Stromal cell of bone marrow (primary cell): ENCODE data around the gene ANGEL2.
"Not testable (repeated sequence)": the region's sequence is repeated elsewhere in the genome, so short reads cannot be mapped to it uniquely, and the experiment has no call there.

Experiments used
- DNase-seq: peaks from one replicate; pipeline ENCODE4 v3.0.0-alpha.2; 2012; ENCODE audit warnings: low read depth

Gene ANGEL2

DNA sequence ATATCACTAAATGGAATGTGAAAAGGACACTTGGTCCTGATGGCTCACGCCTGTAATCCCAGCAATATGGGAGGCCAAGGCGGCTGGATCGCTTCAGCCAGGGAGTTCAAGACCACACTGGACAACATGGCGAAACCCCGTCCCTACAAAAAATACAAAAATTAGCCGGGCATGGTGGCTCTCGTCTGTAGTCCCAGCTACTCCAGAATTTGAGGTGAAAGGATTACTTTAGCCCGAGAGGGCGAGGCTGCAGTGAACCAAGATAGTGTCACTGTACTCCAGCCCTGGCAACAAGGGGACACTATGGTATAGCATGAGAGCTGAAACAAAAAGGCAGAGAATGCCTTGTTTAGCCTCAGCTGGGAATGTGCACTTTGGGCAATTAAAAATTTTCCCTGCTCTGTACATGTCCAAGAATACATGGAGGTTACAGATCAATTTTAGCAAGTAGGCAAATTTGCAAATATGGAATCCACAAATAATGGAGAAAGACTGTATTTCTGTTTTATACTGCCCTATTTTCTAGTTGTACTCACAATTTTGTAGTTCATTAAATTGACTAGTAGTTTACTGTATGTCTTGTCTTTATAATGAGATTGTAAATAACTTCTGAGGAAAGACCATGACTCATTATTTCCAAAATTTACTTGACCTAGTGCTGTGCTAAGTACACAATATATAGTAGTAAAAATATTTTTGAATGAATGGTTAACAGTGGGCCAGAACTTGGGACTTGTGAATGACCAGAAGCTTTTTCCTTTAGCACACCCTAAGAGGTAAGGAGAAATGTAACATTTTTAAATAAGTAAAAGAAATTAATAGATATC, 2.0 kb upstream of the ANGEL2 start:
- DNase-seq, result no peak

- DNase-seq, result peak; percentile 3
Observed at GRCh38 chr1:213014642-213015041, 1.0 kb downstream of the ANGEL2 start.

DNA sequence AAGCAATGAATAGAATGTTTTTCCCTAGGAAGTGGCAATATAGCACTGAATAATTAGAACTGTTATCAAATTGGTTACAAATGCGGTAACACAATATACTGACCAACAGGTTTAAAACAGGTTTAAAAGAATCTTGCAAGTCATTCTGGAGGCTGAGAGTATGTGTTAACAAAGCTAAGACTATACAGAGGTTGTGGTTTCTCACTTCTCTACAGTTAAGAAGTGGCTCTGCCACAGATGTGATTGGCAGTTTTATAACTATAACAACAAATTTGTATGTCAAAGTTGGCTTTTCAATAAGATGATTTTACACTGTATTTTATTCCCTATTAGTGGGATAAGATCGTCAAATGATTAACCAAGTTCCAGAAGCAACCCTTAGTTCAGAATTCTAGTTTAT, 7.1 kb downstream of the ANGEL2 start:
- no peak for DNase-seq

- no peak for DNase-seq
Observed at GRCh38 chr1:213003256-213003655, 12.4 kb downstream of the ANGEL2 start.

DNA sequence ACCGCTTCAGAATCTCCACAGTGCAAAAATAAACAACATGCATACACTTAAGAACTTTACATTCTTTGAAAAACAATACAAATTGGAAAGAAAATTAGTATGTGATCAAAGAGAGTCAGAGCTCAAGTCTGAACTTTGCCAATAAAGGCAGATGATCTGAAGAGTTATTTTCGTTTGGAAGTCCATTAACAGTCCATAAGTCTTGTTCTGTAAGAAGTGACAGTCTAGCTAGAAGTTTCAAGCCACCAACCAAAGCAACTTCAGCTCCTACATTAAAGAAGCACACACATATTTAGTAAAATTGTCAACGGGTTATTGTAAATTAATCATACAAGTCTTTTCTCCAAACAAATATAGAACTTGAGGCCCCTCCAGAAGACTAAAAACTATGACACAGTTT, 20.7 kb downstream of the ANGEL2 start:
- no peak for DNase-seq

- not testable (repeated sequence) for DNase-seq
Observed at GRCh38 chr1:212993960-212994359, 21.7 kb downstream of the ANGEL2 start.

DNA sequence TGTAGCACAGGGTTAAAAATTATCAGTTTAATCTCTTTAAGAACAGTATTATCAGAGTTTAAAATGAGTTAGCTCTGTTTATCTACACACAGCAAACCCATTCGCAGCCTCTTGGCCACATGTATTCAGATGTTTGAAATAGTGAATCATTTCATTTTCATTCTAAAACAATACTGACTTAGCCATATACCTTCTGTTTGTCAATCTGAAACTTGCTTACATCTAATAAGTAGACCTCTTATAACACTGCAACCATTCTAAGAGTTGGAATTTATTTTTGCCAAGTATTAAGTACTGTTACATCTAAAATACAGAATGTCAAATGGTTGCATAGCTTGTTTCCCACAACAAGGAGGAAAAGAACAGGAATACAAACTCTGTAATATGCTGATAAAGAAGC, 25.4 kb downstream of the ANGEL2 start:
- DNase-seq, result no peak

DNA sequence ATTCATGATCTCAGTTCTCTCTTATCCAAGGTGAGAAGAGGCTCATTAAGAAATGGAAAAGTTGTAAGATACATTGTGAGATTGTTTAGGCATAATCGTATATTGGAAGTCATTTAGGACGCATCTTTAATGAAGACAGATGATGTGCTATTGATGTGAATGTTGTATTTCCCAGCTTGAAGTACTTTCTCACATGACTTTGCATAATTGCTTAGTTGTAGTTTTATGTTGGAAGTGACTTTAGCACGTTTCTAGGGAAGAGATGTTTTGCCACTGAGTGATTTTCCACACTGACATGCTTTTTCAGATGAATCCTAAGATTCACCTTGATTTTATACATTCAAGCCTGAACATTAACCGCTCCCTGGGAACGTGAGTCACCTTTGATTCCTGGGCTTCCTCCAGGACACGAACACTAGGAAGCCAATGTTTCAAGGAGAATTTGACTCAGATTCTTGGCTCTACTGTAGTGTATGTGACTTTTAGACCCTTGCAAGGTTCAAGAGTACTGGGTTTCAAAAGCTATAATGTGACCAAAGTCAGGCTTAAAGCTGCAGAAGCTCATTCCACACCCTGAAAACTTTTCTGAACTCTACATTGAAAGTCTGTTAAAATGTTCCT, 27.9 kb downstream of the ANGEL2 start:
- peak; percentile 55 for DNase-seq

DNA sequence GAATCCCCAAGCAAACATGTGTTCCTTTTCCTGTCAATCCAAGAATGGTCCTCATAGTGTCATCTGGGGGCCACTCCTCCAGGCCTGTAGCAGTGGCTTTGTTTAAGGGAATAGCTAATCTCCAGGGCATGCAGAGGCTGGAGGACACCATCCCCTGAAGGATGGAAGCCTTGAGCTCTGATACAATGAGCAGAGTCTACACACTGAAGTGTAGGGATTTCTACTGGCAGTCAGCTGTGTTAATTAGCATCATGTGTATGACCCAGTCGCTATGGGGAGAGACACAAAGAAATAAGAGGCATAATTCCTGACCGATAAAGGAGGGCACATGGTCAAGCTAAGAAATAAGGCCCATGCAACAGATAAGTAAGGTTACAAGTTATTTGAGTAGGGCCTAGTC, 29.1 kb downstream of the ANGEL2 start:
- no peak for DNase-seq

- no peak for DNase-seq
Observed at GRCh38 chr1:212984522-212985291, 31.0 kb downstream of the ANGEL2 start.

DNA sequence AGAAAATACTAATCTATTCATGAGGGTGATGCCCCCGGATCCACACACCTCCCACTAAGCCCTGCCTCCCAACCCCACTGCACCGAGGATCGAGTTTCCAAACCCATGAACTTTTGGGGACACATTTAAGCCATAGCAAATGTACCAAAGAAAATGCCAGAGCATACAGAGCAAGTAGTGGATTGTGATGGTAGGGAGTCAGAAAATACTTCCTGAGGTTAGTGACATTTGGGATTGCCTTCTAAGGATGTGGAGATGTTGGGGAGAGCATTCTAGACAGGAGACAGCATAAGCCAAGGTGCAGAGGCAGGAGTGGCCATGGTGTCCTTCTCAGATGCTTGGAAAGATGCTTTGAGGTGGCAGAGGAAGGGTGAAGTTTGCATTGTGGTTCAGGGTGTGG, 32.2 kb downstream of the ANGEL2 start:
- DNase-seq, result no peak

- DNase-seq, result no peak
Observed at GRCh38 chr1:212982430-212983152, 33.1 kb downstream of the ANGEL2 start.

DNA sequence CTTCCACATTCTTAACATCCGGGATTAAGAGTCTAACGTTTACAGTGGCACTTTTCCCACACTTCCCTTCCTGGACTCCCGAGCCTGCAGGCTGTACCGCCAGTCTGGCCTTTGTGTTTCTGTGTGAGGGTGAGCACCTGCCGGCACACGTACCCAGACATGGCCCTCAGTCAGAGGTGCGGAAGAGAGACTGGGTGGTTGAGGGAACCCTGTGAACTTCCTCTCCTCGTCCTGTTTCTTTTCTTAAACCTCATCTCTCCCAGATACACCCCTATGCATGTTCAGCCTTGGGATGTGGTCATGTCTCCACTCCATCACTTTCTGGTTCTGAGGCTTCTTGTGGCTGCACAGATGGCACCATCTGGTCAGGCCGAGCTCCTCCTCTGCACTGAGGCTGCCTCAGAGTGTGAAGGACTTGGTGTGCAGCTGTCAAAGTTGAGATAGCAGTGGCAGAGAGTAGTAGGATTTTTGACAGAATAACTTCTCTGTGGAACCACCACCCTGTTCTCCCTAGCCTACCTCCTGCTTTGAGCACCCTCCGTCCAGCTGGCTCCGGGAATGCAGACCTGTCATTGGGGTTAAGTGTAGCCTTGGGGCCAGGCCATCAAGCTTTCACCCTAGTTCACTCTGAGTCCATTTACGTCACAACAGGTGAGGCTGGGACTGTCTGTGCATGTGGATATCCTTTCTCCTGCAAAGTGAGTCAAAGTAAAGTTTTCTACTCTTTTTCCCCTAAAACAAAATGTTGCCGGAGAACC, 33.9 kb downstream of the ANGEL2 start:
- DNase-seq, result no peak

DNA sequence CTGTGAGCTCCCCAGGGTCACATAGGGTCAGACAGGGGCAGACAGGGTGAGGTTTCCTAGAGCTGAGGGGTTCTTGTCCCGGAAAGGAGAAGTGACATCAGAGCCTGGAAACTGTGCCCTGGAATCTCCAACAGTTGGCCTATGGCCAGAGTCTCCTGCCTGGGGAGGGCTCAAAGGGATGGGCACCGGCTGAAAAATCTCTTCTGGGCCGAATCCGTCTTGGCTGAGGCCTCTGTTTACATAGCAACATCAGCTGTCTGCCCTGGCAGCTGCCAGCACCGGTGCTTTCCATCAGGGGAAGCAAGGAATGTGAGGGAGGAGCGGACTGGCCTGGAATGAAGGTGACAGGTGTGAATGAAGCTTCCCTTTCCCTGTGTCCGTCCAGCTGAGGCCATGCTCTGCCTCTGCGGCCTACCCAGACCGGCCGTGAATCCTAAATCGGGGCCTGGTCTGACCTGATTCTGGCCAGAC, 34.6 kb downstream of the ANGEL2 start:
- no peak for DNase-seq

GRCh38 chr1:212980123-212980785, 35.4 kb downstream of the ANGEL2 start:
- DNase-seq, result no peak

DNA sequence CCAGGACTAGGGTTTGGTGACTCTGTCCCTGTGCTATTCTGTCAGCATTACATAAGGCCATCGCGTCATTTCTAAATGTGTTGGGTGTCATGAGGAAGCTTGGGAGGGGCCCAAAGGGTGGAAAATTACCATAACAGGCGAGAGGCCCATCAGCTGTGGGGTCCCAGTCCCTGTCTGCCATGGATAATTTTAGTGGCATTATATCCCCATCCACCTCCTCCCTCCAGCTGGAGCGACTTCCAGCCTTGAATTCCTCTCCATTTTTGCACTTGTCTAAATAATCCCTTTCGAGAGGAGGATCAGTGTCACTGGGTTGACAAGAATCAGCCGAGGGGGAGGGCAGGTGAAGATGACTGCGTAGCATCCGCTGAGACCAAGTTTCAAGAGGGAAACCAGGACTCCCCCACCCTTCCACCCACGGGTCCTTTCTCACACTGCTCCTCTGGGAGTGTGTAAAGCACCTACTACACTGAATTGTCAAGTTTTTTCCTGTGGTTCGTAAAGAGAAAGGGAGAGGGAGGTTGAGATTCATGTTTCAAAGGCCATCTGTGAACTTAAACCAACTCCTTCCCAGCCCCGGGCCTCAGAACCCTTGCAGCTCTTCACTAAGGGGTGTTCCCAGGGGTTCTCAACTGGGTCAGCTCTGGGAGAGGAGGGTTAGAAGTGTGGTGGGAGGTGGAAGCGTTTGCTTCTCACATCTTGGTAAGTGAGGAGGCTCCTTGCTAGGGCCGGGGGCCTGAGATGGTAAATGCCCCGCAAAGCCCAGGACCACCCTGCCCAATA, 36.1 kb downstream of the ANGEL2 start:
- no peak for DNase-seq

GRCh38 chr1:212977781-212978645, 37.7 kb downstream of the ANGEL2 start:
- no peak for DNase-seq

GRCh38 chr1:212976586-212976985, 39.1 kb downstream of the ANGEL2 start:
- DNase-seq, result no peak
